Fibroblast of peridontal ligament (primary cell): ENCODE results near the gene HOXB3.

Experiments
- DNase-seq: peaks from one replicate; pipeline ENCODE4 v3.0.0-alpha.2; 2010; ENCODE audit errors: extremely low read depth

Gene HOXB3

GRCh38 chr17:48500435-48501426 lies 89.3 kb downstream of the HOXB3 start:
- no peak for DNase-seq

DNA sequence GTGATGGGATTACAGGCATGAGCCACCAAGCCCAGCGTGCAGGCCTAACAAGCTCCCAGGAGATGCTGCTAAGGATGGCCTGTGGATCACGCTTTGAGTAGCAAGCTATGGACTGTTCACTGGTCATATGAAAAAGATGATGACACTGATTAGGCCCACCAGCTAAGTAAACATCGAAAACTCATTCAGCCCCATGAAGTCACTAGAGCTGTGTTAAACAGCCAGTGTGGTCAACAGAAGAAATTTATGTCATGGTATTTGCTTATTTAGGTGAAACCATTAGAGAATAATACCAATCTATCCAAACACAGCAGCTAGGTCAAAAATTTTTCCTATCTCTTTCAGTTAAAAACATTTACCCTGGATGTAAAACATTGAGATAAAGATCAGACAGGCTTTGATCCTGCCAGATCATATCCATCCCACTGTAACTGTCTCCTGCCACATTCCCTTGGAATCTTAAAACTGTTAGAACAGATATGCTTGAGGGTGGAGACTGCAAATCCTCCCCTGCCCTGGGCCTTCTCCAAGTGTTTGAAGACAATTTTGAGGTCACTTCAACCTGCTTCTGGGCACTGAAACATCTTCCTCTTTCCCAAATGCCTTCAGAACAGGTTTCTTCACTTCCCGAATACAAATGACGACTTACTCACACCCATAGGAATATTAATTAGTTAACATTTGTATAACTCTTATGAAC lies 90.2 kb downstream of the HOXB3 start:
- DNase-seq, result no peak

GRCh38 chr17:48499248-48499647 lies 90.8 kb downstream of the HOXB3 start:
- DNase-seq, result no peak
